HG03196 (cell line): ENCODE data around the gene AMPD3.

Experiments
- ATAC-seq: cut with Tn5 transposase; IDR thresholded peaks from one replicate; pipeline ENCODE4 v1.9.1; 2021; ENCODE audit not compliant: unreplicated experiment

The AMPD3 gene

DNA sequence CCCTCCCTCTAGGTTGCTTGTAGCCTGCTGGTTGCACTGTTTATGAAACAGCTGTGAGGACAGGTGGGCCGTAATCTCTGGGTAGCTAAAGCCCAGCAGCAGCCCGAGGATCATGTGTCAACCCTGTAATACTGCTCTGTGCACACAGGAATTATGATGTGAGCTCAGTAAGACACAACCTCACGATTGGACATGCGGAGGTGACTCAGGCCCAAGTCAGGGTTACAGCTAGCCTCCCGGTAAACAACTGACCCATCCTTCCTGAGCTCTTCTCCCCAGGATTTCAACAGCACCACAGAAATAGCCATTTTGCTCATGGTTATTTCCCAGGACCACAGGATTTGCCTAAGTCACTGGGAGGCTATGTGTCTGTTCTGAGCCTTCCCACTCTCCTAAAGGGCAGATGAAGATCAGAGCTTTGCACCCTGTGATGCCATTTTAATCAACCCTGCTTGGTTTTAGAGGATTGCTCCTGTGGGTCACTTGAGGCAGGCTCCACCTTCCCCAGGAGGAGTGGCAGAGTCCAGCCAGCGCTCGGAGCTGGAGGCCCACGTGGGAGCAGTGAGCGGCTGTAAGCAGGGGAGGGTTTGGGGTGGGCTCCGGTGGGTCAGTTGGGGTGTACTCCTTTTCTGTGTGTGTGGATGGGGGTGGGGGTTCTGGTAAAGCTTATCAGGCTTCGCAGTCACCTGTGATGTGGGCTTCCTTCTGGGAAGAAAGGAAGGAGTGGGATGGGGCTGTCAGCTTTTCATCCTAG, at the start of gene AMPD3:
TSS of gene AMPD3 (plus strand) at position 387 of the 754 bp plus-strand sequence. CDS start 6,256 bp downstream, outside the sequence.
- peak; percentile 23 for ATAC-seq

- peak; percentile 60 for ATAC-seq
These were observed 49.0 kb upstream of the AMPD3 start for GRCh38 chr11:10405865-10406592.

DNA sequence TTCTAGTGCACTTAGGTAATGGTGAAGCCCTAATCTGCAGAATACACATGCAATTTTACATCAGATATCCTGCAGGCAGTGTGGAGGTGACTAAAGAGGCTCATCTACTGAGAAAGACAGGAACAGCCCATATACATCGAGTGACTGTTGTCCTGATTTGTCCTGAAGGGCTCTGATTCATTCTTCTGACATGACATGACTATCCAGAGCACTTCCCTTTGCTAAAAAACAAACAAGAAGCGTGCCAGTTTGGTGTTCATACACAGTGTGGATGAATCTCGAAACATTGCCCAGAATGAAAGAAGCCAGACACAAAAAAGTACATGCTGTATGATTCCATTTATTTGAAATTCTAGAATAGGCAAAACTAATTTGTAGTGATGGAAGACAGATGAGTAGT, 48.0 kb upstream of the AMPD3 start:
- ATAC-seq = no peak

DNA sequence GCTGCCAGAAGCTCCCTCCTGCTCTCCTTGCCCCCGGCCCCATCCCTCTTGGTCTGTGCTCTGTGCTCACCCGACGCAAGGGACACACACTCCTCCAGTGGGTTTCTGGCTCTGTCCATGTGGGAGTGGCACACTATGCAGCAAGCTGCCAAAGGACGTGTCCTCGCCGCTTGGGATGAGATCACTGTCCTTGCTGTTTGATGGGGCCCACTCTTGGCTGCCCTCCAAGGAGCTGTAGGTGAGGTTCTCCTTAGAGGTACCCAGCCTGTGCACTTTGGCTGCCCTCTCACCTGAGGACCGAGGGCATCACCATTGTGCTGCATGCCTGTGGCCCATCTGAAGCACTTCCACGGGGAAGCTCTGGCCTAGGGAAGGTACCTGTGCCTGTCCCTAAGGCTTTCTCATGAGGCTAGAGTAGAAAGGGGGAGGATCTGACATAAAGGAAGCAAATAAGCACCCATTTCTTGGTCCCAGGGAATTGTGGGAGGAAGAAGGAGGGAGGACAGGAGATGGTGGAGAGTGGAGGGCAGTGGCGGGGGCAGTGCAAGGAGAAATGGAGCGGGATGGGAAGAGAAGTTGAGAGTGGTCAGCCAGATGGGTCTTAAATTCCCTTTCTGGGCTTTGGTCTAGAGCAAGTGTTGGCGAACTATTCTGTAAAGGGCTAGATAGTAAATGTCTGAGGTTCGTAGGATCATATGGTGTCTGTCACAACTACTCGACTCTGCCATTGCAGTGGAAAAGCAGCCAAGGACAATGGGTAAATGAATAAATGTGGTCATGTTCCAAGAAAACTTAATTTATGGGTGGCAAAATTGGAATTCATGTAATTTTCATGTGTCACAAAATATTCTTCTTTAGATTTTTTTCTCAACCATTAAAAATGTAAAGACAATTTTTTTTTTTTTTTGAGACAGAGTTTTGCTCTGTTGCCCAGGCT, 47.0 kb upstream of the AMPD3 start:
- no peak for ATAC-seq

DNA sequence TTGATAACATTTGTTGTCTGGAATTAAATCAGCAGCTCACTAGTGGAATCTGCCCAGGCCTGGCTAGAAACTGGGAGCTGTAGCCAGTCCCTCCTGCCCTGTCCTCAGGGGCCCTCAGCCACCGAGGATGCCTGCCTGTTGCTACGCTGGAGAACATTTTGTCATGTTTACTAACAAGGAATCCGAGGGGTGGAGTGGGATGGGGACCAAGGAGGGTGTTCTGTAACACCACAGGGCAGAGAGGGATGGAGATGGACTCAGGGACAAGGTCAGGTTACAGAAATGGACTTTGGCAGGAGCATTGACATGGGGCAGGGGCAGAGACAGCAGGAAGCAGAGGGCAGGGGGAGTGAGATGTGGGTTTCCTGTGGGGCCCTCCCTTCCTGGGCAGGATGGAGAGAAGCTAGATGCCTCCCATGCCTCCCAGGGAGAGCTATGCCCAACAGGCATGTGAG, 45.8 kb upstream of the AMPD3 start:
- no peak for ATAC-seq

GRCh38 chr11:10410106-10410843, 44.8 kb upstream of the AMPD3 start:
- no peak for ATAC-seq

GRCh38 chr11:10410844-10411200, 44.2 kb upstream of the AMPD3 start:
- no peak for ATAC-seq

DNA sequence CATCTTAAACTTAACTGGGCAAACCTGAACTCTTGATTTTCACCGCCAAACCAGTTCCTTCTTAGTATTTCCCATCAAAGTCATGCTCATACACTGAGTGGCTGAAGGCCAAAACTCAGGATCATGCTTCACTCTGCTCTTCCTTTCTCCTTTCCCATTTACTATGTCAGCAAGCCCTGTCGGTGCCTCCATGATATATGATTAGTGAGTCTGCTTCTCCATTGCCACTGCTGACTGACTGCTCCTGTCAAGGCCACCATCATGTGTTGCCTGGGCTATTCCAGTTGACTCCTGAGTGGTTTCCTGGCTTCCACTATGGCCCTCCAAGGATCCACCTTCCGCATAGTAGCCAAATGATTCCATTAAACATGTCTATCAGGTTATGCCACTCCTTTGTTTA, 42.8 kb upstream of the AMPD3 start:
- ATAC-seq = no peak

DNA sequence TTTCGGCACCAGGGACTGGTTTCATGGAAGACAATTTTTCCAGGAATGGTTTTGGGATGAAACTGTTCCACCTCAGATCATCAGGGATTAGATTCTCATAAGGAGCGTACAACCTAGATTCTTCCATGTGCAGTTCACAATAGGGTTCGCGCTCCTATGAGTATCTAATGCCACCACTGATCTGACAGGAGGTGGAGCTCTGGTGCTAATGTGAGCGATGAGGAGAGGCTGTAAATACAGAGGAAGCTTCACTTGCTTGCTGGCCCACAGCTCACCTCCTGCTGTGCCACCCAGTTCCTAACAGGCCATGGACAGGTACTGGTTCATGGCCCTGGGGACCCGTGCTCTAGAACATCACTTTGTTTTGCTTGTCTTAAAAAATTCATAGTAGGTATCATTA, 41.8 kb upstream of the AMPD3 start:
- ATAC-seq = no peak

DNA sequence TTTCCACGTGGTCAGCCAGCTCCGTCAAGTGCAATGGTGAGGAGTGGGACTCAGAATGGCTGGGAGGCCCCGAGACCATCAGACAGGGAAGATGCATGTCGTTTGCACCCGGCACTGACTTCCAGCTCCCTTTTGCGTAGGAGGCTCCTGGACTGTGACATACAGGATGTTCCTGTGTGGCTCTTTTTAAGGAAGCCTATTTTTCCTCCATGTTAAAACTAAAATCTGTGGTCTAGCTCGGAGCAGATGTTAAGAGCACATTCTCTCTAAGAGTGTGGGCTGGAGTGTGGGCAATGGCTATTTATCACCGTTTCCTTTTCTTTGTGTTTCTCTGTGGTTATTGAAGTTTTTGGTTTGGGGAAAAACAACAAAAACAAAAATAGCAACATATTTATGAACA, 40.9 kb upstream of the AMPD3 start:
- no peak for ATAC-seq

- no peak for ATAC-seq
These were observed 40.4 kb upstream of the AMPD3 start for GRCh38 chr11:10414659-10415058.

- no peak for ATAC-seq
These were observed 39.2 kb upstream of the AMPD3 start for GRCh38 chr11:10415817-10416392.

GRCh38 chr11:10418259-10418949, 36.7 kb upstream of the AMPD3 start:
- ATAC-seq = no peak

- ATAC-seq = no peak
These were observed 36.1 kb upstream of the AMPD3 start for GRCh38 chr11:10418950-10419310.

GRCh38 chr11:10426475-10426874, 28.6 kb upstream of the AMPD3 start:
- ATAC-seq = no peak

GRCh38 chr11:10428453-10428852, 26.6 kb upstream of the AMPD3 start:
- no peak for ATAC-seq

- no peak for ATAC-seq
These were observed 25.5 kb upstream of the AMPD3 start for GRCh38 chr11:10429526-10429925.

- no peak for ATAC-seq
These were observed 22.6 kb upstream of the AMPD3 start for GRCh38 chr11:10432493-10432892.

DNA sequence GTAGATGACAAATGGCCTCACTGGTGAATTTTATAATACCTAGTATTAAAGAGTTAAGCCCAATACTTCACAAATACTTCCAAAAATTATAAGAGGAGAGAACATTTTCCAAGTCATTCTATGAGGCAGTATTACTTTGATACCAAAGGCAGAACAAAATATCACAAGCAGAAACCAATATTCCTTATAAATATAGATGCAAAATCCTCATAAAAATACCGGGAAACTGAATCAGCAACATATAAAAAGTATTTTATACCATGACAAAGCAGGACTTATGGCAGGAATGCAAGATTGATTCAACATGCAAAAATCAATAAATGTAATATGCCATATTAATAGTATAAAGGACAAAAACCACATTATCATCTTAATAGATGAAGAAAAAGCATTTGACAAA, 22.1 kb upstream of the AMPD3 start:
- ATAC-seq = no peak

DNA sequence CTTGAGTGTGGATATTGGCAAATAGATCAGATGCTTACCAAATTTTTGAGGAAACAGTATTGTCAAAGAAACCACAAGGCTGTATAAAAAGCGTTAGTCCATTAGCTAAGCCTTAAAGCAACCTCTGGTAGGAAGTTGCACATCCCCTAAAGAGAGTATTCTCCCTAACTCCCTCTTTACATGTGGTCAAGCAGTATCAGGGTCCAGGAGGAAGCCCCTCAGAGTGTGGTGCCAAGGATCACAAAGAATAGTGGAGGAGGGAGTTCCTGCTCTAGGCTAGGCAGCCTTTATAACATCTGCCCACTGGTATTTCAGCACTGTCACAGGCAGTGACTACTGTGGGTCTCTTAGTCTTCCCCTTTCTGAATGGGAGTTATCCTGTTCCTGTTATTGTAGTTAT, 18.8 kb upstream of the AMPD3 start:
- no peak for ATAC-seq
